Skeletal muscle satellite cell (primary cell): ENCODE measurements around the gene SOX10.
"Not testable (repeated sequence)": the region's sequence is repeated elsewhere in the genome, so short reads cannot be mapped to it uniquely, and the experiment has no call there.

Experiments
- H3K27me3 ChIP-seq: 2 replicates; pipeline ENCODE4 v1.7.0; 2013; ENCODE audit warnings: low read length; ENCODE audit not compliant: control insufficient read depth, insufficient read depth
- H3K36me3 ChIP-seq: 2 replicates; pipeline ENCODE4 v1.7.0; 2013; ENCODE audit warnings: mild to moderate bottlenecking, control low read depth, low read length; ENCODE audit not compliant: insufficient read depth
- H3K4me1 ChIP-seq: 2 replicates; pipeline ENCODE4 v1.7.0; 2013; ENCODE audit warnings: low read length; ENCODE audit not compliant: control insufficient read depth, insufficient read depth
- H3K4me2 ChIP-seq: 2 replicates; pipeline ENCODE4 v1.7.0; 2013; ENCODE audit warnings: mild to moderate bottlenecking, low read length
- H3K4me3 ChIP-seq: 2 replicates; pipeline ENCODE4 v1.7.0; 2013; ENCODE audit warnings: low read length
- H3K9ac ChIP-seq: 2 replicates; pipeline ENCODE4 v1.7.0; 2013; ENCODE audit warnings: mild to moderate bottlenecking, low read depth, low read length, moderate library complexity
- H3K9me3 ChIP-seq: replicated peaks from 2 replicates; pipeline ENCODE4 v1.7.0; 2013; ENCODE audit warnings: mild to moderate bottlenecking, control low read depth, low read length

SOX10 gene

DNA sequence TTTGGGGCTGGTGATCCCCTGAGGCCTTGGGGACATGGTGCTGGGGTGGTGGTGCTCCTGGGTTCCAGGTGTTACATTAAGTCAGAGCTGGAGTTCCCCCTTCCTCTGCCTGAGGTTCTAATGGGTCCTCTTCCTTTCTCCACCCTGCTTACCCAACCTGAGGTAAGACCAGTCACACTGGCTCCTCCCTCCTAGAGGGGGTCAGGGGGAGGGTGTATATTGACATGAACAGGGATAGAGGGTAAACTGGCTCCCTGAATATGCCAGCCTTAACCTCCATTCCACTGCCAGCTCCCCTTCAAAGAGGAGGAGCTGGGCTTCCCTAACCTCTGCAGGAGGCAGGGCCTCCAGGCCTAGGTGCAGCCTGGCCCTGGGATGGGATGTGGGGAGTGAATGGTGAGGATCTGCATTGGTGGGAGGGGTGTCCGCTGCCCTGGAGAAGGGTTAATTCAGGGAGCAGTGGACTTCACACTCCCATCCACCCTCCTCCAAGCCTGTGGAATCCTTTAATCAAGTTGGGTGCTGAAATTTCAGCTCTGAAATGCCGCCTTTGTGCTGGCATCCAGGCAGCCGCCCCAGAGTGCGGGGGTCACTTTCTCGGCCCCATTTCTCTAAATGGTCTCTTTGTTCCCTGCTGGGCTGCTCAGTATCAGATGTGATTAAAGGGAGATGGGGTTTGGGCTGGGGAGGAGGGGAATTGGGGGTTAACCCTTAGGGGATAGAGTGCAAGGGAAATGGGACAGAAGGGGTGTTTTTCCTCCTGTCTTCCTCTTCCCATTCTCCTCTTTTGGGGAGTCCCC is 15.7 kb downstream of the SOX10 start:
- Histone ChIP-seq H3K4me3 (no peak overlapping the region), H3K27me3 (no peaks in the 10 kb centered on the region), H3K36me3 (peaks cover 30% of the 10 kb centered on the region), H3K4me1 (peaks cover 5% of the 10 kb centered on the region), H3K4me2 (no peak overlapping the region), H3K9ac (no peak overlapping the region), H3K9me3 (no peaks in the 10 kb centered on the region)

- Histone ChIP-seq H3K27me3 (no peaks in the 10 kb centered on the region), H3K4me3 (no peak overlapping the region), H3K4me1 (peaks cover 5% of the 10 kb centered on the region), H3K4me2 (no peak overlapping the region), H3K9ac (no peak overlapping the region), H3K36me3 (peaks cover 30% of the 10 kb centered on the region), H3K9me3 (no peaks in the 10 kb centered on the region)
Observed at GRCh38 chr22:37967637-37968451, 16.5 kb downstream of the SOX10 start.

DNA sequence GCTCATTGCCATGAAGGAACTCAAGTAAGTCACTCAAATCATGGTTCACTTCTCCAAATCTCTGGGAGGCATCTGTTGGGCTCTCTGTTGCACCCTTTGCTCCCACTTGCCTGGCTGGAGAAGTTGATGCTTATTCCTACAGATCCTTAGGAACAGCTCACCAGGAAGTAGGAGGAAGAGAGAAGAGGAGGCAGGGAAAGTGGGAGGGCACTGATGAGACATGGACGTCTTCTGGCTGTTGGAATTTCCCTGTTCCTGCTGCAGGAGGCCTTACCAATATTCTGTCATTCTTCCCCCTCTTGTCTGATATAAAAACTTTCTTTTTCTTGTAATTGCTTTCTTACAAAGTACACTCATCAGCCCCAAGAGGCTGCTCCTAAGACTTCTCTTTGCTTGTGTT is 17.2 kb downstream of the SOX10 start:
- Histone ChIP-seq H3K4me1 (peaks cover 5% of the 10 kb centered on the region), H3K9me3 (no peaks in the 10 kb centered on the region), H3K36me3 (peaks cover 32% of the 10 kb centered on the region), H3K4me3 (no peak overlapping the region), H3K27me3 (no peaks in the 10 kb centered on the region), H3K9ac (no peak overlapping the region), H3K4me2 (no peak overlapping the region)

- Histone ChIP-seq H3K9me3 (no peaks in the 10 kb centered on the region), H3K27me3 (no peaks in the 10 kb centered on the region)
Observed at GRCh38 chr22:37965940-37966664, 18.3 kb downstream of the SOX10 start.

DNA sequence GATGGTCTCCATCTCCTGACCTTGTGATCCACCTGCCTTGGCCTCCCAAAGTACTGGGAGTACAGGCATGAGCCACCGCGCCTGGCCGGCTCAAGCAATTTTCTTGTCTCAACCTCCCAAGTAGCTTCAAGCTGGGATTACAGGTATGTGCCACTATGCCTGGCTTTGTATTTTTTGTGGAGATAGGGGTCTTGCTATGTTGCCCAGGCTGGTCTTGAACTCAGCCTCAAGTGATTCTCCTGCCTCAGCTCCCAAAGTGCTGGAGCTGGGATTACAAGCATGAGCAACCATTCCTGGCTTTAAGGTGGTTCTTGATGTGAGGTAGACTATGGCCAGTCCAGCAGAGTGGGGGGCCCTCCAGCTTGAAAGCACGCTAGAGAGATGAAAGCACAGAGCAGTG is 23.3 kb downstream of the SOX10 start:
- Histone ChIP-seq H3K9me3 (no peaks in the 10 kb centered on the region), H3K4me1 (peaks cover 4% of the 10 kb centered on the region), H3K4me3 (no peak overlapping the region), H3K27me3 (no peaks in the 10 kb centered on the region), H3K4me2 (no peak overlapping the region), H3K9ac (no peak overlapping the region), H3K36me3 (peaks cover 49% of the 10 kb centered on the region)

More at GRCh38 chr22:37965940-37966664, 18.3 kb downstream of the SOX10 start:
- Histone ChIP-seq H3K9ac (no peak overlapping the region), H3K4me1 (peaks cover 5% of the 10 kb centered on the region), H3K36me3 (peaks cover 43% of the 10 kb centered on the region), H3K4me3 (no peak overlapping the region), H3K4me2 (no peak overlapping the region)

GRCh38 chr22:37959231-37959825 is 25.0 kb downstream of the SOX10 start:
- Histone ChIP-seq H3K4me2 (no peak overlapping the region), H3K4me1 (peaks cover 7% of the 10 kb centered on the region), H3K9ac (no peak overlapping the region), H3K27me3 (no peaks in the 10 kb centered on the region), H3K36me3 (peaks cover 47% of the 10 kb centered on the region), H3K4me3 (no peak overlapping the region), H3K9me3 (no peaks in the 10 kb centered on the region)

DNA sequence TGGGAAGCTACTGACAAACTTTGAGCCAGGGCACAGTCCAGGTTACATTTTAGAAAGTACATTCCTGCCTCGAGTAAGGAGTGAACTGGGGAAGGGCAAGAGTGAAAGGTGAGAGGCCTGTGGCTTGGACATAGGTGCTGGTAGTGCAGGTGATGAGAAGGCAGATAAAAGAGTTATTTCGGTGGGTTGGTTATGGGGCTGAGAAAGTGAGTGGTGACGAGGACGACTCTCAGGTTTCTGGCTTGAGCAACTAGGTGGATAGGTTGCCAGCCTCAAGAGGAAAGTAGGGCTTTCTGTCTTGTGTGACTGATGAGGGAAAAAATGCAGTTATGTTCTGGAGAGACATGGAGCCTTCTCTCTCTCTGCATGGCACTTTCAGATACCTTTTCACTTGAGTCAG is 27.1 kb downstream of the SOX10 start:
- H3K36me3 ChIP-seq: peaks cover 45% of the 10 kb centered on the region
- no peak overlapping the region for H3K9ac ChIP-seq
- peaks cover 15% of the 10 kb centered on the region for H3K4me1 ChIP-seq
- no peaks in the 10 kb centered on the region for H3K27me3 ChIP-seq
- H3K4me3 ChIP-seq: no peak overlapping the region
- no peak overlapping the region for H3K4me2 ChIP-seq
- no peaks in the 10 kb centered on the region for H3K9me3 ChIP-seq

GRCh38 chr22:37955825-37956397 is 28.4 kb downstream of the SOX10 start:
- not testable (repeated sequence) for H3K9me3 ChIP-seq, H3K4me2 ChIP-seq, H3K27me3 ChIP-seq, H3K9ac ChIP-seq, H3K4me3 ChIP-seq
- Histone ChIP-seq H3K36me3 (peaks cover 32% of the 10 kb centered on the region), H3K4me1 (peaks cover 15% of the 10 kb centered on the region)

- Histone ChIP-seq H3K9ac (peak overlapping the region; percentile 96), H3K36me3 (peaks cover 29% of the 10 kb centered on the region), H3K27me3 (no peaks in the 10 kb centered on the region), H3K9me3 (no peaks in the 10 kb centered on the region), H3K4me2 (peak overlapping the region; percentile 99), H3K4me3 (peak overlapping the region; percentile 97), H3K4me1 (peaks cover 15% of the 10 kb centered on the region)
Observed at GRCh38 chr22:37954686-37955085, 29.7 kb downstream of the SOX10 start.

GRCh38 chr22:37953437-37954179 is 30.7 kb downstream of the SOX10 start, which contains the start of the genes C22orf23 and POLR2F:
Gene C22orf23, minus strand, starts transcription at chr22:37953601. Its CDS starts 452 bp downstream, at chr22:37953149.
Gene POLR2F, plus strand, starts transcription at chr22:37953699. Its CDS starts 89 bp downstream, at chr22:37953788.
- peak within 1 kb of the TSS; percentile 97 for H3K4me3 ChIP-seq
- H3K4me2 ChIP-seq: peak within 1 kb of the TSS; percentile 99
- no peaks in the 10 kb centered on the region for H3K27me3 ChIP-seq
- H3K9me3 ChIP-seq: no peaks in the 10 kb centered on the region
- peaks cover 18% of the 10 kb centered on the region for H3K36me3 ChIP-seq
- peaks cover 15% of the 10 kb centered on the region for H3K4me1 ChIP-seq
- H3K9ac ChIP-seq: peak within 1 kb of the TSS; percentile 96
